Thymus (tissue), 11 donors: Measurements from ENCODE around the gene NOTCH1. TPM values are rescaled to one million over a fixed set of nuclear protein-coding genes. Genes with fewer than 3 reads are reported as not detected.

Experiments
- DNase-seq, 9 donors: peaks; one replicate each; pipeline ENCODE4 v3.0.0-alpha.2; 2013; ENCODE audit warnings: low spot score in 9 of 9, low read depth in 6 of 9, missing footprints in 1 of 9
- H3K27ac ChIP-seq, 2 donors: one replicate each; pipeline ENCODE4 v1.5.1; 2013; ENCODE audit warnings: control low read depth in 1 of 2, low read depth in 1 of 2, low read length in 1 of 2, mild to moderate bottlenecking in 1 of 2, moderate library complexity in 1 of 2
- H3K27me3 ChIP-seq, 2 donors: one replicate each; pipeline ENCODE4 v1.5.1; 2013; ENCODE audit warnings: low read length in 1 of 2; ENCODE audit not compliant: control insufficient read depth in 2 of 2, insufficient read depth in 1 of 2
- H3K36me3 ChIP-seq, 2 donors: one replicate each; pipeline ENCODE4 v1.5.1; 2013; ENCODE audit warnings: low read length in 1 of 2, mild to moderate bottlenecking in 1 of 2, moderate library complexity in 1 of 2; ENCODE audit not compliant: control insufficient read depth in 2 of 2, insufficient read depth in 2 of 2
- H3K4me1 ChIP-seq, 2 donors: one replicate each; pipeline ENCODE4 v1.5.1; 2013; ENCODE audit warnings: low read length in 2 of 2; ENCODE audit not compliant: control insufficient read depth in 2 of 2, insufficient read depth in 2 of 2
- H3K4me3 ChIP-seq, 2 donors: one replicate each; pipeline ENCODE4 v1.5.1; 2013; ENCODE audit warnings: low read length in 2 of 2, control low read depth in 1 of 2, mild to moderate bottlenecking in 1 of 2
- H3K9me3 ChIP-seq, 2 donors: one replicate each; pipeline ENCODE4 v1.5.1; 2013; ENCODE audit warnings: low read length in 1 of 2, mild to moderate bottlenecking in 1 of 2; ENCODE audit not compliant: control insufficient read depth in 2 of 2, insufficient read depth in 1 of 2
- WGBS: extraction: QIAGEN DNeasy Blood & Tissue Kit; methylation state at CpG from one replicate; pipeline ENCODE4 v1.1.7; 2013; 5-methylcytosine and 5-hydroxymethylcytosine counted together
- polyA plus RNA-seq: library from polyadenylated mRNA; stranded (reverse); fragments of 200-250 nt; gene quantifications from one replicate; pipeline ENCODE4 v1.2.3, GENCODE V29; 2013
- total RNA-seq: library from RNA; stranded (reverse); fragments of 120-200 nt; gene quantifications from one replicate; pipeline ENCODE4 v1.2.4, GENCODE V29; 2013
- donor health status: healthy.

The NOTCH1 gene
- total and polyA plus RNA-seq, 2 donors = 14.9 to 15.9 TPM

- DNase-seq = peak in 1 of 9 donors; percentile 22
- Histone ChIP-seq H3K36me3 (peaks cover 23 to 34% of the 10 kb centered on the region in 2 donors), H3K9me3 (no peaks in the 10 kb centered on the region), H3K27ac (peak overlapping the region in 1 of 2 donors; percentile 31), H3K27me3 (peaks cover 0 to 2% of the 10 kb centered on the region in 2 donors), H3K4me1 (peaks cover 46 to 62% of the 10 kb centered on the region in 2 donors), H3K4me3 (no peak overlapping the region)
- WGBS = 77% methylated on average over 34 of the region's 34 CpGs
Measured at GRCh38 chr9:136527721-136528710, 17.8 kb downstream of the NOTCH1 start.

GRCh38 chr9:136527131-136527530 is 18.7 kb downstream of the NOTCH1 start:
- peaks cover 0 to 2% of the 10 kb centered on the region in 2 donors for H3K27me3 ChIP-seq
- H3K27ac ChIP-seq = no peak overlapping the region
- no peaks in the 10 kb centered on the region for H3K9me3 ChIP-seq
- peaks cover 30 to 43% of the 10 kb centered on the region in 2 donors for H3K36me3 ChIP-seq
- peaks cover 37 to 54% of the 10 kb centered on the region in 2 donors for H3K4me1 ChIP-seq
- WGBS = 86% methylated on average over 20 of the region's 20 CpGs
- DNase-seq = no peak
- H3K4me3 ChIP-seq = no peak overlapping the region

- Histone ChIP-seq H3K4me1 (peaks cover 32 to 49% of the 10 kb centered on the region in 2 donors), H3K9me3 (no peaks in the 10 kb centered on the region), H3K27me3 (peaks cover 0 to 2% of the 10 kb centered on the region in 2 donors), H3K27ac (peak overlapping the region in 1 of 2 donors; percentile 26), H3K36me3 (peaks cover 33 to 45% of the 10 kb centered on the region in 2 donors), H3K4me3 (no peak overlapping the region)
- DNase-seq = no peak
- 88% methylated on average over 30 of the region's 30 CpGs for WGBS
Measured at GRCh38 chr9:136526625-136527066, 19.2 kb downstream of the NOTCH1 start.

- H3K27ac ChIP-seq = peak overlapping the region in 1 of 2 donors; percentile 26
- no peak overlapping the region for H3K4me3 ChIP-seq
- peaks cover 0 to 2% of the 10 kb centered on the region in 2 donors for H3K27me3 ChIP-seq
- DNase-seq = no peak
- 91% methylated on average over 30 of the region's 30 CpGs for WGBS
- no peaks in the 10 kb centered on the region for H3K9me3 ChIP-seq
- H3K36me3 ChIP-seq = peaks cover 39 to 51% of the 10 kb centered on the region in 2 donors
- H3K4me1 ChIP-seq = peaks cover 26 to 42% of the 10 kb centered on the region in 2 donors
Measured at GRCh38 chr9:136525841-136526499, 19.9 kb downstream of the NOTCH1 start.

- Histone ChIP-seq H3K4me1 (peaks cover 18 to 34% of the 10 kb centered on the region in 2 donors), H3K27me3 (peaks cover 0 to under 1% of the 10 kb centered on the region in 2 donors), H3K9me3 (no peaks in the 10 kb centered on the region), H3K36me3 (peaks cover 41 to 56% of the 10 kb centered on the region in 2 donors), H3K27ac (no peak overlapping the region), H3K4me3 (no peak overlapping the region)
- 95% methylated on average over 21 of the region's 21 CpGs for WGBS
- no peak for DNase-seq
Measured at GRCh38 chr9:136525207-136525606, 20.6 kb downstream of the NOTCH1 start.

GRCh38 chr9:136522314-136523237 is 23.3 kb downstream of the NOTCH1 start:
- Histone ChIP-seq H3K4me3 (no peak overlapping the region), H3K27ac (peak overlapping the region in 1 of 2 donors; percentile 31), H3K4me1 (peaks cover 0 to 11% of the 10 kb centered on the region in 2 donors), H3K27me3 (no peaks in the 10 kb centered on the region), H3K9me3 (no peaks in the 10 kb centered on the region), H3K36me3 (peaks cover 67 to 78% of the 10 kb centered on the region in 2 donors)
- WGBS = 94% methylated on average over 59 of the region's 59 CpGs
- DNase-seq = no peak

- DNase-seq = no peak
- WGBS = 93% methylated on average over 10 of the region's 10 CpGs
- Histone ChIP-seq H3K4me3 (no peak overlapping the region), H3K9me3 (no peaks in the 10 kb centered on the region), H3K4me1 (peaks cover 0 to 3% of the 10 kb centered on the region in 2 donors), H3K27me3 (no peaks in the 10 kb centered on the region), H3K36me3 (peaks cover 74 to 84% of the 10 kb centered on the region in 2 donors), H3K27ac (no peak overlapping the region)
Measured at GRCh38 chr9:136521537-136521936, 24.3 kb downstream of the NOTCH1 start.

GRCh38 chr9:136520053-136520540 is 25.8 kb downstream of the NOTCH1 start:
- 97% methylated on average over 20 of the region's 20 CpGs for WGBS
- Histone ChIP-seq H3K27ac (no peak overlapping the region), H3K4me1 (no peaks in the 10 kb centered on the region), H3K27me3 (no peaks in the 10 kb centered on the region), H3K9me3 (no peaks in the 10 kb centered on the region), H3K4me3 (no peak overlapping the region), H3K36me3 (peaks cover 82 to 88% of the 10 kb centered on the region in 2 donors)
- no peak for DNase-seq
